Tibial nerve (tissue), 4 donors: ENCODE measurements around the gene CDC23. TPM values are rescaled to one million over a fixed set of nuclear protein-coding genes. Genes with fewer than 3 reads are reported as not detected.

Experiments used
- DNase-seq, 2 donors: peaks; one replicate each; pipeline ENCODE4 v3.0.0-alpha.2; 2019; ENCODE audit warnings: low spot score in 2 of 2
- H3K27ac ChIP-seq, 4 donors: fragments of 200-600 bp; sonication (generic) in 3 of 4; one replicate each; pipeline ENCODE4 v1.5.1; 2017 to 2019; ENCODE audit warnings: mild to moderate bottlenecking in 1 of 4
- H3K27me3 ChIP-seq, 2 donors: fragments of 200-600 bp; sonication (generic) in 1 of 2; one replicate each; pipeline versions ENCODE4 v1.5.1 to v1.6.0; 2017 to 2019
- H3K36me3 ChIP-seq, 3 donors: fragments of 200-600 bp; sonication (generic); one replicate each; pipeline ENCODE4 v1.5.1; 2018 to 2019
- H3K4me1 ChIP-seq, 4 donors: fragments of 200-600 bp; sonication (generic) in 3 of 4; one replicate each; pipeline ENCODE4 v1.5.1; 2017 to 2019
- H3K4me3 ChIP-seq, 4 donors: fragments of 200-600 bp; sonication (generic) in 3 of 4; one replicate each; pipeline ENCODE4 v1.5.1; 2017 to 2019; ENCODE audit warnings: mild to moderate bottlenecking in 1 of 4, moderate library complexity in 1 of 4
- H3K9me3 ChIP-seq, 4 donors: fragments of 200-600 bp; sonication (generic) in 3 of 4; one replicate each; pipeline ENCODE4 v1.5.1; 2017 to 2019
- CTCF ChIP-seq, 5 experiments: fragments of 200-600 bp in 3 of 5; fragments of 450-650 bp in 2 of 5; sonication (generic) in 3 of 5; IDR thresholded peaks; one replicate each; pipeline ENCODE4 v1.5.1; 2016 to 2019; ENCODE audit warnings: antibody characterized with exemption in 5 of 5, mild to moderate bottlenecking in 3 of 5, moderate library complexity in 2 of 5
- EP300 ChIP-seq, 2 donors: sonication (generic); formaldehyde crosslinking; IDR thresholded peaks; one replicate each; pipeline ENCODE4 v1.6.1; 2017; ENCODE audit warnings: antibody characterized with exemption in 2 of 2, mild to moderate bottlenecking in 1 of 2
- POLR2A ChIP-seq, 2 donors: fragments of 450-650 bp; IDR thresholded peaks; one replicate each; pipeline ENCODE4 v1.6.1; 2017; ENCODE audit warnings: antibody characterized with exemption in 2 of 2, mild to moderate bottlenecking in 2 of 2, moderate library complexity in 2 of 2
- WGBS, 2 donors: methylation state at CpG; one replicate each; pipeline ENCODE4 v1.1.5; 2018; 5-methylcytosine and 5-hydroxymethylcytosine counted together
- total RNA-seq, 4 donors: library from RNA; depleted of rRNA; stranded (reverse); fragments of >200 nt; gene quantifications; one replicate each; pipeline ENCODE4 v1.1.0, GENCODE V29; 2016

Gene CDC23
- total RNA-seq, 4 donors from 2014 or later, result 13.1 to 17.6 (median 14.9) TPM

GRCh38 chr5:138230261-138230660, 17.1 kb upstream of the CDC23 start:
- Histone ChIP-seq H3K4me3 (no peak overlapping the region), H3K4me1 (peaks cover 0 to 19% (median 6%) of the 10 kb centered on the region in 4 donors), H3K36me3 (no peaks in the 10 kb centered on the region), H3K9me3 (peaks cover 0 to 11% (median 0%) of the 10 kb centered on the region in 4 donors), H3K27me3 (no peaks in the 10 kb centered on the region), H3K27ac (no peak overlapping the region)
- no peak for DNase-seq
- TF ChIP-seq CTCF (IDR thresholded peaks at IDR 0.05) (no peak), POLR2A (IDR thresholded peaks at IDR 0.05) (no peak), EP300 (IDR thresholded peaks at IDR 0.05) (no peak)

GRCh38 chr5:138229387-138229786, 16.3 kb upstream of the CDC23 start:
- Histone ChIP-seq H3K4me1 (peaks cover 0 to 19% (median 6%) of the 10 kb centered on the region in 4 donors), H3K4me3 (no peak overlapping the region), H3K27ac (no peak overlapping the region), H3K27me3 (no peaks in the 10 kb centered on the region), H3K9me3 (peaks cover 0 to 11% (median 0%) of the 10 kb centered on the region in 4 donors), H3K36me3 (no peaks in the 10 kb centered on the region)
- TF ChIP-seq POLR2A (IDR thresholded peaks at IDR 0.05), result no peak
- TF ChIP-seq EP300 (IDR thresholded peaks at IDR 0.05), result no peak
- TF ChIP-seq CTCF (IDR thresholded peaks at IDR 0.05), result no peak
- 61 to 69% methylated on average over 6 of the region's 6 CpGs for whole genome bisulfite sequencing, 2 donors
- no peak for DNase-seq

- Histone ChIP-seq H3K36me3 (no peaks in the 10 kb centered on the region), H3K27me3 (no peaks in the 10 kb centered on the region), H3K27ac (no peak overlapping the region), H3K4me1 (peaks cover 0 to 27% (median 6%) of the 10 kb centered on the region in 4 donors), H3K4me3 (no peak overlapping the region), H3K9me3 (peaks cover 0 to 11% (median 0%) of the 10 kb centered on the region in 4 donors)
- no peak for DNase-seq
- TF ChIP-seq POLR2A (IDR thresholded peaks at IDR 0.05) (no peak), EP300 (IDR thresholded peaks at IDR 0.05) (no peak), CTCF (IDR thresholded peaks at IDR 0.05) (no peak)
These were observed 13.8 kb upstream of the CDC23 start for GRCh38 chr5:138226910-138227309.

- DNase-seq, result no peak
These were observed 11.6 kb upstream of the CDC23 start for GRCh38 chr5:138224712-138225111.

GRCh38 chr5:138223532-138223931, 10.4 kb upstream of the CDC23 start:
- TF ChIP-seq CTCF (IDR thresholded peaks at IDR 0.05) (no peak), POLR2A (IDR thresholded peaks at IDR 0.05) (no peak), EP300 (IDR thresholded peaks at IDR 0.05) (no peak)
- no peak overlapping the region for H3K27ac ChIP-seq
- H3K4me1 ChIP-seq, result peaks cover 0 to 8% (median 0%) of the 10 kb centered on the region in 4 donors
- no peak for DNase-seq
- no peak overlapping the region for H3K4me3 ChIP-seq
- no peaks in the 10 kb centered on the region for H3K36me3 ChIP-seq
- H3K9me3 ChIP-seq, result peaks cover 0 to 11% (median 0%) of the 10 kb centered on the region in 4 donors
- no peaks in the 10 kb centered on the region for H3K27me3 ChIP-seq
- 91 to 100% methylated on average over 1 of the region's 1 CpG for WGBS, 2 donors

More at GRCh38 chr5:138224712-138225111, 11.6 kb upstream of the CDC23 start:
- Histone ChIP-seq H3K9me3 (peaks cover 0 to 11% (median 0%) of the 10 kb centered on the region in 4 donors), H3K4me1 (peaks cover 0 to 8% (median 0%) of the 10 kb centered on the region in 4 donors), H3K27ac (no peak overlapping the region), H3K4me3 (no peak overlapping the region), H3K36me3 (no peaks in the 10 kb centered on the region), H3K27me3 (no peaks in the 10 kb centered on the region)
- WGBS, 2 donors, result 89% methylated on average over 4 to 6 of the region's 6 CpGs
- no peak for TF ChIP-seq CTCF (IDR thresholded peaks at IDR 0.05)
- no peak for TF ChIP-seq POLR2A (IDR thresholded peaks at IDR 0.05)
- no peak for TF ChIP-seq EP300 (IDR thresholded peaks at IDR 0.05)
